Liver (tissue), 3 donors: ENCODE measurements around the gene CIC.

Experiments used
- ATF3 ChIP-seq: IDR thresholded peaks from 2 replicates; pipeline ENCODE4 v1.6.1; 2016; ENCODE audit warnings: antibody characterized with exemption
- CTCF ChIP-seq: fragments of 150-350 bp; IDR thresholded peaks from 2 replicates; pipeline ENCODE4 v1.5.1; 2017; ENCODE audit warnings: improper control_type of control experiment, low read depth, low read length; ENCODE audit not compliant: missing input control
- FOXA1 ChIP-seq: IDR thresholded peaks from 2 replicates; pipeline ENCODE4 v1.6.1; 2016; ENCODE audit warnings: antibody characterized with exemption
- JUND ChIP-seq, 2 donors: IDR thresholded peaks; 2 replicates each; pipeline ENCODE4 v1.6.1; 2016; ENCODE audit warnings: antibody characterized with exemption in 2 of 2
- MAX ChIP-seq: IDR thresholded peaks from 2 replicates; pipeline ENCODE4 v1.6.1; 2016; ENCODE audit warnings: antibody characterized with exemption
- NR2F2 ChIP-seq: IDR thresholded peaks from 2 replicates; pipeline ENCODE4 v1.6.1; 2016; ENCODE audit warnings: antibody characterized with exemption
- RAD21 ChIP-seq, 2 donors: IDR thresholded peaks; 2 replicates each; pipeline ENCODE4 v1.6.1; 2016; ENCODE audit warnings: antibody characterized with exemption in 2 of 2, mild to moderate bottlenecking in 2 of 2
- REST ChIP-seq: IDR thresholded peaks from 2 replicates; pipeline ENCODE4 v1.6.1; 2016; ENCODE audit warnings: antibody characterized with exemption, mild to moderate bottlenecking
- RXRA ChIP-seq, 2 donors: IDR thresholded peaks; 2 replicates each; pipeline ENCODE4 v1.6.1; 2017 to 2018; ENCODE audit warnings: antibody characterized with exemption in 2 of 2, mild to moderate bottlenecking in 1 of 2
- SP1 ChIP-seq: IDR thresholded peaks from 2 replicates; pipeline ENCODE4 v1.6.1; 2018; ENCODE audit warnings: antibody characterized with exemption, mild to moderate bottlenecking
- TAF1 ChIP-seq: conservative IDR thresholded peaks from 2 replicates; pipeline ENCODE4 v1.6.1; 2016; ENCODE audit warnings: antibody characterized with exemption, mild to moderate bottlenecking
- YY1 ChIP-seq: IDR thresholded peaks from 2 replicates; pipeline ENCODE4 v1.6.1; 2016; ENCODE audit warnings: antibody characterized with exemption, mild to moderate bottlenecking
- ZBTB33 ChIP-seq: IDR thresholded peaks from 2 replicates; pipeline ENCODE4 v1.6.1; 2016; ENCODE audit warnings: antibody characterized with exemption
- donor health status: healthy.
- donor health status: healthy.

GRCh38 chr19:42328106-42328505 is 59.1 kb downstream of the CIC start:
- TF ChIP-seq ATF3 (no peak), CTCF (no peak), MAX (no peak), ZBTB33 (no peak), JUND (IDR thresholded peaks at IDR 0.05) (no peak), TAF1 (no peak), YY1 (no peak), SP1 (no peak), RAD21 (IDR thresholded peaks at IDR 0.05) (no peak), FOXA1 (no peak), NR2F2 (no peak), REST (no peak), RXRA (IDR thresholded peaks at IDR 0.05) (no peak)
